NCI-H2196 (cell line): ENCODE data around the gene FHDC1.
A peak's percentile ranks its signal among the peaks of the same experiment; 100 is the strongest.

Source experiments
- DNase-seq: peaks from one replicate; lab custom pipeline; 2025; ENCODE audit not compliant: unreplicated experiment; lab: John Stamatoyannopoulos, UW

FHDC1 gene

GRCh38 chr4:152976212-152976761, 40.2 kb downstream of the FHDC1 start:
- DNase-seq: no peak

GRCh38 chr4:152979731-152980330, 43.7 kb downstream of the FHDC1 start:
- no peak for DNase-seq

GRCh38 chr4:152981278-152981677, 45.2 kb downstream of the FHDC1 start:
- DNase-seq: no peak

- DNase-seq: no peak
Observed at GRCh38 chr4:152981842-152982241, 45.7 kb downstream of the FHDC1 start.

GRCh38 chr4:152983221-152983620, 47.1 kb downstream of the FHDC1 start:
- no peak for DNase-seq

- no peak for DNase-seq
Observed at GRCh38 chr4:152983774-152984411, 47.8 kb downstream of the FHDC1 start.

- no peak for DNase-seq
Observed at GRCh38 chr4:152988721-152989553, 52.8 kb downstream of the FHDC1 start.

GRCh38 chr4:152989554-152989970, 53.4 kb downstream of the FHDC1 start:
- no peak for DNase-seq

- DNase-seq: no peak
Observed at GRCh38 chr4:152990471-152991131, 54.5 kb downstream of the FHDC1 start.

- DNase-seq: no peak
Observed at GRCh38 chr4:152991398-152991797, 55.3 kb downstream of the FHDC1 start.

- no peak for DNase-seq
Observed at GRCh38 chr4:152992027-152992426, 55.9 kb downstream of the FHDC1 start.

GRCh38 chr4:152992466-152992865, 56.3 kb downstream of the FHDC1 start:
- no peak for DNase-seq

- no peak for DNase-seq
Observed at GRCh38 chr4:152994038-152994437, 57.9 kb downstream of the FHDC1 start.

- no peak for DNase-seq
Observed at GRCh38 chr4:152996111-152996571, 60.0 kb downstream of the FHDC1 start.

- DNase-seq: no peak
Observed at GRCh38 chr4:152996672-152997071, 60.5 kb downstream of the FHDC1 start.

- no peak for DNase-seq
Observed at GRCh38 chr4:152997288-152997687, 61.2 kb downstream of the FHDC1 start.

GRCh38 chr4:152997771-152998487, 61.8 kb downstream of the FHDC1 start:
- peak; percentile 51 for DNase-seq

GRCh38 chr4:152998861-152999260, 62.7 kb downstream of the FHDC1 start:
- DNase-seq: no peak

- DNase-seq: no peak
Observed at GRCh38 chr4:152999346-153000075, 63.4 kb downstream of the FHDC1 start.

- no peak for DNase-seq
Observed at GRCh38 chr4:153000076-153000420, 63.9 kb downstream of the FHDC1 start.
